GM12878 (cell line): ENCODE measurements around the gene TPR. TPM values are rescaled to one million over a fixed set of nuclear protein-coding genes. Genes with fewer than 3 reads are reported as not detected.

Source experiments
- ATAC-seq: fragments of 200-7000 bp; cut with Tn5 transposase; 3 replicates; pipeline ENCODE4 v1.9.1; 2020; ENCODE audit warnings: mild to moderate bottlenecking, moderate library complexity
- BruUV-seq: library from RNA; stranded (reverse); fragments of 400-500 nt; replicated peaks from 2 replicates; lab custom pipeline; 2021; lab: Mats Ljungman, UMichigan
- CTCF ChIA-PET: fragments of 300-600 bp; sonication (Branson Sonifier 250); formaldehyde crosslinking; extraction: SDS; loops from one replicate; lab custom pipeline; 2021; ENCODE audit warnings: inconsistent platforms; lab: Yijun Ruan, JAX
- POLR2A ChIA-PET: fragments of 350-600 bp; formaldehyde crosslinking; extraction: SDS; loops from one replicate; lab custom pipeline; 2021; ENCODE audit warnings: inconsistent platforms; lab: Charles Lee
- RAD21 ChIA-PET: fragments of 300-600 bp; sonication (Branson Sonifier 250); formaldehyde crosslinking; loops from one replicate; lab custom pipeline; 2023; ENCODE audit warnings: antibody characterized with exemption; ENCODE audit not compliant: unreplicated experiment; lab: Charles Lee
- SMC1A ChIA-PET: fragments of 300-600 bp; sonication (Branson Sonifier 250); formaldehyde crosslinking; loops from one replicate; lab custom pipeline; 2023; ENCODE audit not compliant: unreplicated experiment, uncharacterized antibody; lab: Charles Lee
- DNase-seq: peaks from one replicate; pipeline ENCODE4 v3.0.0-alpha.2; 2011; ENCODE audit warnings: low read depth, low spot score
- FAIRE-seq: peaks from 3 replicates; lab custom pipeline; 2011; peaks lifted over from hg19 to GRCh38; lab: Jason Lieb, UNC
- H2AFZ ChIP-seq: 2 replicates; pipeline ENCODE4 v1.6.0; 2011; ENCODE audit warnings: low read depth, low read length, control low read depth; ENCODE audit not compliant: control insufficient read depth
- H3K27ac ChIP-seq: 2 replicates; pipeline ENCODE4 v1.5.1; 2011; ENCODE audit warnings: control low read depth; ENCODE audit not compliant: control insufficient read depth, insufficient read depth
- H3K27me3 ChIP-seq, 2 experiments: replicated peaks in 1 of 2; 2 replicates each; pipeline versions ENCODE4 v1.6.0 to v1.6.1; 2011; ENCODE audit warnings: low read length in 1 of 2; ENCODE audit not compliant: control insufficient read depth in 2 of 2, insufficient read depth in 2 of 2
- H3K36me3 ChIP-seq, 2 experiments: 2 replicates each; pipeline ENCODE4 v1.5.1; 2011; ENCODE audit warnings: low read length in 1 of 2; ENCODE audit not compliant: control insufficient read depth in 2 of 2, insufficient read depth in 2 of 2
- H3K4me1 ChIP-seq: 2 replicates; pipeline ENCODE4 v1.6.1; 2011; ENCODE audit warnings: mild to moderate bottlenecking, low read length, moderate library complexity, mixed read lengths; ENCODE audit not compliant: control insufficient read depth, insufficient read depth
- H3K4me2 ChIP-seq: 2 replicates; pipeline ENCODE4 v1.6.0; 2011; ENCODE audit warnings: control low read depth; ENCODE audit not compliant: control insufficient read depth, insufficient read depth
- H3K4me3 ChIP-seq: fragments of 200-600 bp; sonication (generic); 2 replicates; pipeline ENCODE4 v1.5.1; 2016
- H3K79me2 ChIP-seq: 2 replicates; pipeline ENCODE4 v1.6.0; 2011; ENCODE audit warnings: low read length; ENCODE audit not compliant: control insufficient read depth, insufficient read depth
- H3K9ac ChIP-seq: 2 replicates; pipeline ENCODE4 v1.8.0; 2011; ENCODE audit warnings: low read length, control low read depth, mixed read lengths; ENCODE audit not compliant: control insufficient read depth, insufficient read depth
- H3K9me3 ChIP-seq: replicated peaks from 3 replicates; pipeline ENCODE4 v1.5.1; 2011; ENCODE audit warnings: mild to moderate bottlenecking, low read length; ENCODE audit not compliant: control insufficient read depth, insufficient read depth
- H4K20me1 ChIP-seq: 2 replicates; pipeline ENCODE4 v1.6.0; 2011; ENCODE audit not compliant: control insufficient read depth, insufficient read depth
- BHLHE40 ChIP-seq, 2 experiments: fragments of 450-650 bp in 1 of 2; IDR thresholded peaks; 2 replicates each; pipeline ENCODE4 v1.6.1; 2011 to 2017; ENCODE audit warnings: low read depth in 2 of 2, borderline replicate concordance in 1 of 2, improper control_type of control experiment in 1 of 2, low read length in 1 of 2, mild to moderate bottlenecking in 1 of 2
- FOS ChIP-seq: IDR thresholded peaks from 3 replicates; pipeline ENCODE4 v1.6.1; 2011; ENCODE audit warnings: borderline replicate concordance; ENCODE audit not compliant: insufficient read length; ENCODE audit errors: extremely low read depth
- HDAC6 ChIP-seq: fragments of 200-600 bp; sonication (generic); IDR thresholded peaks from one replicate; pipeline ENCODE4 v1.8.0; 2017; ENCODE audit warnings: antibody characterized with exemption; ENCODE audit not compliant: unreplicated experiment
- HSF1 ChIP-seq: fragments of 150-350 bp; IDR thresholded peaks from 2 replicates; pipeline ENCODE4 v1.6.1; 2014; ENCODE audit warnings: mild to moderate bottlenecking, low read depth, low read length
- MYB ChIP-seq: fragments of 150-350 bp; IDR thresholded peaks from 2 replicates; pipeline ENCODE4 v1.6.1; 2014; ENCODE audit warnings: mild to moderate bottlenecking, low read depth, low read length, borderline replicate concordance
- NFXL1 ChIP-seq: fragments of 450-650 bp; IDR thresholded peaks from 2 replicates; pipeline ENCODE4 v1.6.1; 2017; ENCODE audit warnings: antibody characterized with exemption, mild to moderate bottlenecking, borderline replicate concordance
- NFYB ChIP-seq: IDR thresholded peaks from 2 replicates; pipeline ENCODE4 v1.6.1; 2011; ENCODE audit warnings: low read depth, mild to moderate bottlenecking, low read length, improper control_type of control experiment, moderate library complexity; ENCODE audit not compliant: insufficient read depth
- RFX5 ChIP-seq: IDR thresholded peaks from 2 replicates; pipeline ENCODE4 v1.6.1; 2011; ENCODE audit warnings: low read depth, low read length, improper control_type of control experiment
- SPI1 ChIP-seq: IDR thresholded peaks from 2 replicates; pipeline ENCODE4 v1.6.1; 2011; ENCODE audit warnings: low read depth, mild to moderate bottlenecking, low read length, moderate library complexity, borderline replicate concordance; ENCODE audit not compliant: insufficient read depth
- SREBF1 ChIP-seq: IDR thresholded peaks from 2 replicates; pipeline ENCODE4 v1.6.1; 2012; ENCODE audit warnings: mild to moderate bottlenecking, low read length
- SUPT20H ChIP-seq: IDR thresholded peaks from 2 replicates; pipeline ENCODE4 v1.6.1; 2011; ENCODE audit warnings: low read depth, mild to moderate bottlenecking, low read length, moderate library complexity, borderline replicate concordance; ENCODE audit not compliant: control insufficient read depth
- YBX1 ChIP-seq: fragments of 450-650 bp; IDR thresholded peaks from 2 replicates; pipeline ENCODE4 v1.6.1; 2016; ENCODE audit warnings: antibody characterized with exemption
- ZBTB4 ChIP-seq: fragments of 450-650 bp; formaldehyde crosslinking; IDR thresholded peaks from 2 replicates; pipeline ENCODE4 v1.4.0; 2022; ENCODE audit warnings: mild to moderate bottlenecking, moderate library complexity
- ZNF384 ChIP-seq: IDR thresholded peaks from 2 replicates; pipeline ENCODE4 v1.6.1; 2012; ENCODE audit warnings: low read depth, mild to moderate bottlenecking, low read length, improper control_type of control experiment, borderline replicate concordance
- WGBS: methylation state at CpG from one replicate; pipeline ENCODE4 v1.1.6; 2016; ENCODE audit warnings: low lambda C conversion rate; ENCODE audit not compliant: insufficient replicate concordance, insufficient coverage; ENCODE audit errors: missing lambda C conversion rate; 5-methylcytosine and 5-hydroxymethylcytosine counted together
- in situ Hi-C: fragments of 300-500 bp; cut with MboI; formaldehyde crosslinking; loops from 9 replicates; pipeline ENCODE4 v1.14.3; 2018; ENCODE audit warnings: mixed read lengths
- intact Hi-C: fragments of 100-400 bp; cut with micrococcal nuclease; formaldehyde crosslinking; loops from one replicate; pipeline ENCODE4 v1.14.2; 2022; ENCODE audit not compliant: unreplicated experiment
- polyA plus RNA-seq, 11 experiments: library from polyadenylated mRNA; depleted of rRNA in 4 of 11; unstranded in 6 of 11; stranded (reverse) in 5 of 11; fragments of >200 nt; fragmentation: Nextera tagmentation in 4 of 11; fragmentation: Illumina TruSeq in 1 of 11; extraction: Ambion mirVana in 4 of 11; extraction: Trizol in 1 of 11; gene quantifications; 1 replicate in 1 of 11; 2 replicates in 10 of 11; pipeline versions ENCODE4 v1.2.1 to v1.2.3, GENCODE V29; 2011 to 2016; ENCODE audit warnings: inconsistent platforms in 2 of 11, missing spikeins in 2 of 11, low read depth in 1 of 11
- total RNA-seq, 4 experiments: library from RNA; depleted of rRNA in 3 of 4; stranded (reverse); fragments of >200 nt in 3 of 4; fragmentation: Illumina TruSeq in 1 of 4; extraction: Trizol in 1 of 4; gene quantifications; 2 replicates each; pipeline versions ENCODE4 v1.2.1 to v1.2.3, GENCODE V29; 2013 to 2021
- TF ChIP-seq, protein P1 (sequence below): fragments of 450-650 bp; IDR thresholded peaks from 2 replicates; pipeline ENCODE4 v1.6.1; 2016; ENCODE audit warnings: mild to moderate bottlenecking
- TF ChIP-seq, protein P2 (sequence below): fragments of 450-650 bp; IDR thresholded peaks from 2 replicates; pipeline ENCODE4 v1.6.1; 2014; ENCODE audit warnings: mild to moderate bottlenecking

The TPR gene
- total and polyA plus RNA-seq, 10 of the 15 experiments (the other 5 are each of a cell fraction or from before 2014, with no cell fraction given) = 30.9 to 122 (median 92.2) TPM

DNA sequence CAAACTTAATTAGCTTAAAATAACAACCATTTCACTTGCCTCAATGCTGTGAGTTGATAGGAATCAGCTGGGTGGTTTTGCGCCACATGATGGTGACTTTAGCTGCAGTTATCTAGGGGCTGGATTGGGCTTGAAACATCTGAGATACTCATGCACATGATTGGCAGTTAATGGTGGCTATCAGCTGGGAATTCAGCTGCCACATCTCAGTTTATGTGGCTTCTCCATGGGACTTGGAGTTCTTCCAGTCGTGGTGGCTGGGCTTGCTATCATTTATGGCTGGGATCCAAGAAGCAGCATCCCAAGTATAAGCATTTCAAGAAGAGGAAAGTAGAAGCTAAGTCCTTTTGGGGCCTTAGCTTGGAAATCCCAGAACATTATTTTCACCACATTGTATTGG is 49.5 kb upstream of the TPR start (continued):
- TF ChIP-seq HSF1 = no peak
- TF ChIP-seq SREBF1 = no peak
- no peak for TF ChIP-seq YBX1
- TF ChIP-seq MYB = no peak
- no peak for TF ChIP-seq BHLHE40 (IDR thresholded peaks at IDR 0.05; ENCODE audit: borderline replicate concordance in 1 of 2, low read depth in 2 of 2, low read length in 1 of 2)
- TF ChIP-seq FOS = no peak
- TF ChIP-seq SUPT20H = no peak

GRCh38 chr1:186421446-186421845 is 46.4 kb upstream of the TPR start:
- Histone ChIP-seq H3K36me3 (peaks cover 0 to 8% of the 10 kb centered on the region in 2 experiments; a peak in 2 of 4 replicates), H3K4me2 (no peak overlapping the region), H2AFZ (no peak overlapping the region), H3K4me1 (peaks cover 8% of the 10 kb centered on the region), H3K27ac (no peak overlapping the region), H4K20me1 (no peaks in the 10 kb centered on the region), H3K79me2 (no peaks in the 10 kb centered on the region), H3K27me3 (no peaks in the 10 kb centered on the region), H3K9me3 (no peaks in the 10 kb centered on the region), H3K4me3 (no peak overlapping the region), H3K9ac (no peak overlapping the region)
- POLR2A ChIA-PET = interaction anchor here (1.0 kb wide), 1 partner anchor 12 kb away, joined by 4 read pairs; no protein-coding TSS in a partner anchor
- intact Hi-C loops (no loop called here), in situ Hi-C loops (no loop called here)
- RAD21 ChIA-PET = no interaction called here
- SMC1A ChIA-PET = interaction anchor here (1.0 to 1.2 kb wide), 2 partner anchors 11 to 14 kb away, joined by 4 to 5 read pairs; no protein-coding TSS in a partner anchor
- DNase-seq (no peak), FAIRE-seq (no peak), ATAC-seq (no peak)
- CTCF ChIA-PET = interaction anchor here (1.3 kb wide), 1 partner anchor 96 kb away, joined by 3 read pairs; no protein-coding TSS in a partner anchor
- WGBS = 100% methylated on average over 6 of the region's 6 CpGs
- no TSS peak for BruUV-seq
- TF ChIP-seq HDAC6 (no peak), ZBTB4 (CRISPR knock-in tag) (no peak), ZNF384 (no peak), NFYB (no peak), RFX5 (no peak), NFXL1 (no peak), SPI1 (no peak)
- TF ChIP-seq, protein P1, sequence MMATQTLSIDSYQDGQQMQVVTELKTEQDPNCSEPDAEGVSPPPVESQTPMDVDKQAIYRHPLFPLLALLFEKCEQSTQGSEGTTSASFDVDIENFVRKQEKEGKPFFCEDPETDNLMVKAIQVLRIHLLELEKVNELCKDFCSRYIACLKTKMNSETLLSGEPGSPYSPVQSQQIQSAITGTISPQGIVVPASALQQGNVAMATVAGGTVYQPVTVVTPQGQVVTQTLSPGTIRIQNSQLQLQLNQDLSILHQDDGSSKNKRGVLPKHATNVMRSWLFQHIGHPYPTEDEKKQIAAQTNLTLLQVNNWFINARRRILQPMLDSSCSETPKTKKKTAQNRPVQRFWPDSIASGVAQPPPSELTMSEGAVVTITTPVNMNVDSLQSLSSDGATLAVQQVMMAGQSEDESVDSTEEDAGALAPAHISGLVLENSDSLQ = no peak
- TF ChIP-seq, protein P2, sequence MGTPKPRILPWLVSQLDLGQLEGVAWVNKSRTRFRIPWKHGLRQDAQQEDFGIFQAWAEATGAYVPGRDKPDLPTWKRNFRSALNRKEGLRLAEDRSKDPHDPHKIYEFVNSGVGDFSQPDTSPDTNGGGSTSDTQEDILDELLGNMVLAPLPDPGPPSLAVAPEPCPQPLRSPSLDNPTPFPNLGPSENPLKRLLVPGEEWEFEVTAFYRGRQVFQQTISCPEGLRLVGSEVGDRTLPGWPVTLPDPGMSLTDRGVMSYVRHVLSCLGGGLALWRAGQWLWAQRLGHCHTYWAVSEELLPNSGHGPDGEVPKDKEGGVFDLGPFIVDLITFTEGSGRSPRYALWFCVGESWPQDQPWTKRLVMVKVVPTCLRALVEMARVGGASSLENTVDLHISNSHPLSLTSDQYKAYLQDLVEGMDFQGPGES = no peak
